HEK293 (cell line): ENCODE measurements around the gene ZNF469.

Experiments
- CTCF ChIA-PET: fragments of 350-600 bp; formaldehyde crosslinking; extraction: SDS; loops from one replicate; lab custom pipeline; 2021; ENCODE audit warnings: antibody characterized with exemption; lab: Yijun Ruan, JAX
- POLR2A ChIA-PET: fragments of 300-600 bp; formaldehyde crosslinking; extraction: SDS; loops from one replicate; lab custom pipeline; 2020; ENCODE audit warnings: antibody characterized with exemption, inconsistent platforms; lab: Yijun Ruan, JAX
- H3K27ac ChIP-seq: fragments of 200-500 bp; sonication (Bioruptor generic); 2 replicates; pipeline ENCODE4 v1.5.1; 2014; ENCODE audit warnings: low read depth, low read length, control low read depth, inconsistent platforms; ENCODE audit errors: extremely low read depth
- H3K36me3 ChIP-seq, 2 experiments: fragments of 200-500 bp in 1 of 2; sonication (Bioruptor generic) in 1 of 2; 1 replicate in 1 of 2; 2 replicates in 1 of 2; pipeline ENCODE4 v1.5.1; 2014 to 2017; ENCODE audit warnings: inconsistent platforms in 2 of 2, low read length in 2 of 2; ENCODE audit not compliant: control insufficient read depth in 2 of 2, insufficient read depth in 1 of 2
- H3K4me1 ChIP-seq: fragments of 200-500 bp; sonication (Bioruptor generic); 2 replicates; pipeline ENCODE4 v1.5.1; 2014; ENCODE audit warnings: mild to moderate bottlenecking, low read length, inconsistent platforms; ENCODE audit not compliant: control insufficient read depth, insufficient read depth
- H3K4me3 ChIP-seq: 2 replicates; pipeline ENCODE4 v1.5.1; 2011; ENCODE audit warnings: low read depth, mild to moderate bottlenecking, control low read depth, low read length, moderate library complexity
- H3K9me3 ChIP-seq: fragments of 200-500 bp; sonication (Bioruptor generic); 2 replicates; pipeline ENCODE4 v1.5.1; 2014; ENCODE audit warnings: low read depth, low read length, inconsistent platforms; ENCODE audit not compliant: control insufficient read depth, insufficient read depth
- GLIS2 ChIP-seq: fragments of 450-650 bp; formaldehyde crosslinking; IDR thresholded peaks from 2 replicates; pipeline ENCODE4 v1.5.1; 2016; ENCODE audit warnings: missing biosample characterization, missing genetic modification characterization
- IKZF3 ChIP-seq: fragments of 450-650 bp; IDR thresholded peaks from 2 replicates; pipeline ENCODE4 v1.5.0; 2018; ENCODE audit warnings: missing biosample characterization, mild to moderate bottlenecking, missing genetic modification characterization, moderate library complexity
- KLF1 ChIP-seq: fragments of 450-650 bp; formaldehyde crosslinking; IDR thresholded peaks from 2 replicates; pipeline ENCODE4 v1.5.1; 2016; ENCODE audit warnings: missing biosample characterization, missing genetic modification characterization
- KLF16 ChIP-seq: fragments of 450-650 bp; formaldehyde crosslinking; IDR thresholded peaks from 2 replicates; pipeline ENCODE4 v1.5.1; 2017; ENCODE audit warnings: missing biosample characterization, missing genetic modification characterization
- PRDM1 ChIP-seq: fragments of 450-650 bp; formaldehyde crosslinking; IDR thresholded peaks from 2 replicates; pipeline ENCODE4; 2016; ENCODE audit warnings: missing biosample characterization, missing genetic modification characterization
- REPIN1 ChIP-seq: fragments of 450-650 bp; formaldehyde crosslinking; IDR thresholded peaks from 2 replicates; pipeline ENCODE4 v1.5.1; 2017; ENCODE audit warnings: missing biosample characterization, missing genetic modification characterization, low read depth
- SETDB1 ChIP-seq: IDR thresholded peaks from one replicate; pipeline ENCODE4 v1.6.1; 2017; ENCODE audit warnings: mild to moderate bottlenecking, low read length, moderate library complexity, mixed read lengths; ENCODE audit not compliant: insufficient read length
- SP7 ChIP-seq: fragments of 450-650 bp; formaldehyde crosslinking; IDR thresholded peaks from 2 replicates; pipeline ENCODE4 v1.5.1; 2016; ENCODE audit warnings: missing biosample characterization, missing genetic modification characterization
- ZBTB7A ChIP-seq: fragments of 450-650 bp; formaldehyde crosslinking; IDR thresholded peaks from 2 replicates; pipeline ENCODE4 v1.5.1; 2016; ENCODE audit warnings: low read depth, missing biosample characterization, missing genetic modification characterization
- ZFP3 ChIP-seq: fragments of 450-650 bp; formaldehyde crosslinking; IDR thresholded peaks from 2 replicates; pipeline ENCODE4 v1.5.1; 2016; ENCODE audit warnings: low read depth, missing biosample characterization, missing genetic modification characterization
- ZNF140 ChIP-seq: fragments of 450-650 bp; formaldehyde crosslinking; IDR thresholded peaks from 2 replicates; pipeline ENCODE4 v1.5.1; 2016; ENCODE audit warnings: missing biosample characterization, missing genetic modification characterization
- ZNF169 ChIP-seq: fragments of 450-650 bp; formaldehyde crosslinking; IDR thresholded peaks from 2 replicates; pipeline ENCODE4 v1.5.1; 2016; ENCODE audit warnings: missing biosample characterization, missing genetic modification characterization
- ZNF19 ChIP-seq: fragments of 450-650 bp; formaldehyde crosslinking; IDR thresholded peaks from 2 replicates; pipeline ENCODE4; 2016; ENCODE audit warnings: missing biosample characterization, missing genetic modification characterization, low read depth
- ZNF280D ChIP-seq: fragments of 450-650 bp; formaldehyde crosslinking; IDR thresholded peaks from 2 replicates; pipeline ENCODE4 v1.5.1; 2016; ENCODE audit warnings: missing biosample characterization, missing genetic modification characterization
- ZNF37A ChIP-seq: fragments of 450-650 bp; IDR thresholded peaks from 2 replicates; pipeline ENCODE4 v1.5.1; 2018; ENCODE audit warnings: missing biosample characterization, missing genetic modification characterization
- ZNF521 ChIP-seq: fragments of 450-650 bp; formaldehyde crosslinking; IDR thresholded peaks from 2 replicates; pipeline ENCODE4 v1.5.1; 2017; ENCODE audit warnings: missing biosample characterization, mild to moderate bottlenecking, missing genetic modification characterization
- ZNF530 ChIP-seq: fragments of 450-650 bp; formaldehyde crosslinking; IDR thresholded peaks from 2 replicates; pipeline ENCODE4 v1.5.1; 2016; ENCODE audit warnings: low read depth, missing biosample characterization, missing genetic modification characterization
- ZNF596 ChIP-seq: fragments of 450-650 bp; IDR thresholded peaks from 2 replicates; pipeline ENCODE4 v1.5.0; 2018; ENCODE audit warnings: missing biosample characterization, mild to moderate bottlenecking, missing genetic modification characterization, moderate library complexity
- ZNF664 ChIP-seq: fragments of 450-650 bp; formaldehyde crosslinking; IDR thresholded peaks from 2 replicates; pipeline ENCODE4 v1.5.1; 2016; ENCODE audit warnings: missing biosample characterization, missing genetic modification characterization
- ZNF701 ChIP-seq: fragments of 450-650 bp; formaldehyde crosslinking; IDR thresholded peaks from 2 replicates; pipeline ENCODE4 v1.5.1; 2016; ENCODE audit warnings: missing biosample characterization, missing genetic modification characterization
- ZNF843 ChIP-seq: fragments of 450-650 bp; formaldehyde crosslinking; IDR thresholded peaks from 2 replicates; pipeline ENCODE4 v1.5.1; 2016; ENCODE audit warnings: missing biosample characterization, missing genetic modification characterization
- TF ChIP-seq, protein P1 (sequence below): fragments of 450-650 bp; formaldehyde crosslinking; IDR thresholded peaks from 2 replicates; pipeline ENCODE4 v1.5.1; 2016; ENCODE audit warnings: missing biosample characterization, missing genetic modification characterization
- TF ChIP-seq, protein P2 (sequence below): fragments of 450-650 bp; formaldehyde crosslinking; IDR thresholded peaks from 2 replicates; pipeline ENCODE4 v1.5.1; 2016; ENCODE audit warnings: missing biosample characterization, missing genetic modification characterization
- TF ChIP-seq, protein P3 (sequence below): fragments of 450-650 bp; formaldehyde crosslinking; IDR thresholded peaks from 2 replicates; pipeline ENCODE4 v1.5.1; 2017; ENCODE audit warnings: missing biosample characterization, missing genetic modification characterization

ZNF469 gene

DNA sequence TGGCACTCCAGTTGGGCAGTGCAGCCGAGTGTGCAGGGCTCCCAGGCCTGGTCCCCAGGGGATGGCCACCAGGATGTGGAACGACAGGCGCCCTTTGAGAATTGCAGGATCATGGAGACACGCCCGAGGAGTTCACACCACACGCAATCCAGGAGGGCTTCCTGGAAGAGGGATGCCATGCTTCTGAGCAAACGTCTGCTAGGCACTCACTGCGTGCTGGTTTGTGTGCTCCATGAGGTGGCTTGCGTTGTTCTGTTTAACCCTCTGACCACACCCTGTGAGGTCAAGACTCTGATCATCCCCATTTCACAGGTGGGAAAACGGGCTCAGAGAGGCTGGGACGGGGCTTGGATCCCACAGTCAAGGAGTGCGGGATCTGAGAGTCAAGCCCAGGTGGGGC lies 37.7 kb downstream of the ZNF469 start:
- no peaks in the 10 kb centered on the region for H3K36me3 ChIP-seq
- no peaks in the 10 kb centered on the region for H3K4me1 ChIP-seq
- ChIA-PET POLR2A (no interaction called here), CTCF (no interaction called here)
- no peak overlapping the region for H3K27ac ChIP-seq
- no peak for TF ChIP-seq ZNF530
- no peak for TF ChIP-seq ZNF280D (tag by site-specific recombination)
- no peak for TF ChIP-seq ZNF140 (tag by site-specific recombination)
- TF ChIP-seq KLF1 (tag by site-specific recombination), result no peak
- H3K4me3 ChIP-seq, result no peak overlapping the region
- H3K9me3 ChIP-seq, result no peaks in the 10 kb centered on the region

DNA sequence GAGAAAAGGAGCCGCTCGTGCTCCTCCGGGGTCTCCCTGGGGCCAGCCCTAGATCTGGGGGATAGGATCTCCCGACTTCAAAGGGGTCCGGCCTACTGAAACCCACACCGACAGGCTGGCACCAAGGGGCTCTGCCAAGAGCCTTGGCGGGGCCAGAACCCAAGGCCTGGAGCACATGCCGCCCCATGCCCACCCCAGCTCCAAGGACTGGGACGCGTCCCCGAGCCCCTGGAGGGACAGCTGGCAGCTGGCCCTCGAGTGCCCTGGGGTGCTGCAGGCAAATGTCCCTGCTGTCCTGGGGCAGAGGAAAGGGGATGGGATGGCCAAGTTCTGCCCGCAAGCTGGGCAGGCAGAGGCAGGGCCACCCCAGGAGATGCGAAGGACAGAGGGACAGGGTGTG lies 38.5 kb downstream of the ZNF469 start:
- Histone ChIP-seq H3K27ac (no peak overlapping the region), H3K4me3 (no peak overlapping the region), H3K4me1 (no peaks in the 10 kb centered on the region)
- POLR2A ChIA-PET, result no interaction called here
- no peak for TF ChIP-seq ZNF843 (tag by site-specific recombination)
- TF ChIP-seq SETDB1, result no peak
- TF ChIP-seq ZNF37A (tag by site-specific recombination), result no peak
- TF ChIP-seq IKZF3, result no peak
- TF ChIP-seq, protein P1, sequence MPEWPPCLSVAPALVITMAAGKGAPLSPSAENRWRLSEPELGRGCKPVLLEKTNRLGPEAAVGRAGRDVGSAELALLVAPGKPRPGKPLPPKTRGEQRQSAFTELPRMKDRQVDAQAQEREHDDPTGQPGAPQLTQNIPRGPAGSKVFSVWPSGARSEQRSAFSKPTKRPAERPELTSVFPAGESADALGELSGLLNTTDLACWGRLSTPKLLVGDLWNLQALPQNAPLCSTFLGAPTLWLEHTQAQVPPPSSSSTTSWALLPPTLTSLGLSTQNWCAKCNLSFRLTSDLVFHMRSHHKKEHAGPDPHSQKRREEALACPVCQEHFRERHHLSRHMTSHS (tag by site-specific recombination), result no peak
- no peak for TF ChIP-seq ZNF701 (tag by site-specific recombination)
- no peak for TF ChIP-seq PRDM1
- TF ChIP-seq KLF16 (tag by site-specific recombination), result no peak
- TF ChIP-seq, protein P2, sequence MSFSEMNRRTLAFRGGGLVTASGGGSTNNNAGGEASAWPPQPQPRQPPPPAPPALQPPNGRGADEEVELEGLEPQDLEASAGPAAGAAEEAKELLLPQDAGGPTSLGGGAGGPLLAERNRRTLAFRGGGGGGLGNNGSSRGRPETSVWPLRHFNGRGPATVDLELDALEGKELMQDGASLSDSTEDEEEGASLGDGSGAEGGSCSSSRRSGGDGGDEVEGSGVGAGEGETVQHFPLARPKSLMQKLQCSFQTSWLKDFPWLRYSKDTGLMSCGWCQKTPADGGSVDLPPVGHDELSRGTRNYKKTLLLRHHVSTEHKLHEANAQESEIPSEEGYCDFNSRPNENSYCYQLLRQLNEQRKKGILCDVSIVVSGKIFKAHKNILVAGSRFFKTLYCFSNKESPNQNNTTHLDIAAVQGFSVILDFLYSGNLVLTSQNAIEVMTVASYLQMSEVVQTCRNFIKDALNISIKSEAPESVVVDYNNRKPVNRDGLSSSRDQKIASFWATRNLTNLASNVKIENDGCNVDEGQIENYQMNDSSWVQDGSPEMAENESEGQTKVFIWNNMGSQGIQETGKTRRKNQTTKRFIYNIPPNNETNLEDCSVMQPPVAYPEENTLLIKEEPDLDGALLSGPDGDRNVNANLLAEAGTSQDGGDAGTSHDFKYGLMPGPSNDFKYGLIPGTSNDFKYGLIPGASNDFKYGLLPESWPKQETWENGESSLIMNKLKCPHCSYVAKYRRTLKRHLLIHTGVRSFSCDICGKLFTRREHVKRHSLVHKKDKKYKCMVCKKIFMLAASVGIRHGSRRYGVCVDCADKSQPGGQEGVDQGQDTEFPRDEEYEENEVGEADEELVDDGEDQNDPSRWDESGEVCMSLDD (tag by site-specific recombination), result no peak
- TF ChIP-seq ZNF521 (tag by site-specific recombination), result no peak
- TF ChIP-seq ZFP3 (tag by site-specific recombination), result no peak
- TF ChIP-seq GLIS2, result no peak
- no peak for TF ChIP-seq ZNF664 (tag by site-specific recombination)
- TF ChIP-seq SP7 (tag by site-specific recombination), result no peak
- TF ChIP-seq REPIN1 (tag by site-specific recombination), result no peak
- no peak for TF ChIP-seq ZNF19 (tag by site-specific recombination)
- TF ChIP-seq, protein P3, sequence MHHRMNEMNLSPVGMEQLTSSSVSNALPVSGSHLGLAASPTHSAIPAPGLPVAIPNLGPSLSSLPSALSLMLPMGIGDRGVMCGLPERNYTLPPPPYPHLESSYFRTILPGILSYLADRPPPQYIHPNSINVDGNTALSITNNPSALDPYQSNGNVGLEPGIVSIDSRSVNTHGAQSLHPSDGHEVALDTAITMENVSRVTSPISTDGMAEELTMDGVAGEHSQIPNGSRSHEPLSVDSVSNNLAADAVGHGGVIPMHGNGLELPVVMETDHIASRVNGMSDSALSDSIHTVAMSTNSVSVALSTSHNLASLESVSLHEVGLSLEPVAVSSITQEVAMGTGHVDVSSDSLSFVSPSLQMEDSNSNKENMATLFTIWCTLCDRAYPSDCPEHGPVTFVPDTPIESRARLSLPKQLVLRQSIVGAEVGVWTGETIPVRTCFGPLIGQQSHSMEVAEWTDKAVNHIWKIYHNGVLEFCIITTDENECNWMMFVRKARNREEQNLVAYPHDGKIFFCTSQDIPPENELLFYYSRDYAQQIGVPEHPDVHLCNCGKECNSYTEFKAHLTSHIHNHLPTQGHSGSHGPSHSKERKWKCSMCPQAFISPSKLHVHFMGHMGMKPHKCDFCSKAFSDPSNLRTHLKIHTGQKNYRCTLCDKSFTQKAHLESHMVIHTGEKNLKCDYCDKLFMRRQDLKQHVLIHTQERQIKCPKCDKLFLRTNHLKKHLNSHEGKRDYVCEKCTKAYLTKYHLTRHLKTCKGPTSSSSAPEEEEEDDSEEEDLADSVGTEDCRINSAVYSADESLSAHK (tag by site-specific recombination), result no peak
- no peak for TF ChIP-seq ZNF169
- no peak for TF ChIP-seq ZBTB7A (tag by site-specific recombination)
- TF ChIP-seq ZNF596, result no peak
- TF ChIP-seq, all 188 proteins: peak for 0
- Histone ChIP-seq H3K9me3 (no peaks in the 10 kb centered on the region), H3K36me3 (no peaks in the 10 kb centered on the region)
- CTCF ChIA-PET, result interaction anchor here (0.7 kb wide), 1 partner anchor 21 kb away, joined by 3 read pairs; no protein-coding TSS in a partner anchor
